Liver (tissue), 9 donors: Measurements from ENCODE around the gene PCSK1N. TPM values are rescaled to one million over a fixed set of nuclear protein-coding genes. Genes with fewer than 3 reads are reported as not detected.

Experiments used
- DNase-seq: peaks from one replicate; pipeline ENCODE4 v3.0.0-alpha.2; 2017; ENCODE audit warnings: low spot score
- H3K27ac ChIP-seq, 2 donors: one replicate each; pipeline ENCODE4 v1.7.0; 2013; ENCODE audit warnings: inconsistent platforms in 2 of 2, low read length in 2 of 2, control low read depth in 1 of 2, low read depth in 1 of 2, mild to moderate bottlenecking in 1 of 2
- H3K27me3 ChIP-seq, 4 donors: one replicate each; pipeline versions ENCODE4 v1.6.1 to v1.7.0; 2013; ENCODE audit warnings: low read length in 3 of 4, inconsistent platforms in 1 of 4, mild to moderate bottlenecking in 1 of 4, moderate library complexity in 1 of 4; ENCODE audit not compliant: control insufficient read depth in 4 of 4, insufficient read depth in 4 of 4
- H3K36me3 ChIP-seq, 4 donors: one replicate each; pipeline versions ENCODE4 v1.6.1 to v1.7.0; 2013; ENCODE audit warnings: low read length in 3 of 4, mild to moderate bottlenecking in 3 of 4, low read depth in 1 of 4, moderate library complexity in 1 of 4; ENCODE audit not compliant: control insufficient read depth in 4 of 4, insufficient read depth in 3 of 4
- H3K4me1 ChIP-seq, 4 donors: one replicate each; pipeline versions ENCODE4 v1.6.1 to v1.7.0; 2013; ENCODE audit warnings: low read length in 3 of 4, mild to moderate bottlenecking in 3 of 4, moderate library complexity in 1 of 4; ENCODE audit not compliant: control insufficient read depth in 4 of 4, insufficient read depth in 4 of 4
- H3K4me3 ChIP-seq, 3 donors: one replicate each; pipeline versions ENCODE4 v1.6.1 to v1.7.0; 2013; ENCODE audit warnings: low read length in 3 of 3, control low read depth in 1 of 3, low read depth in 1 of 3, mild to moderate bottlenecking in 1 of 3
- H3K9ac ChIP-seq, 2 donors: one replicate each; pipeline ENCODE4 v1.7.0; 2013; ENCODE audit warnings: low read length in 2 of 2, mild to moderate bottlenecking in 2 of 2, moderate library complexity in 2 of 2, control low read depth in 1 of 2, low read depth in 1 of 2
- H3K9me3 ChIP-seq, 4 donors: one replicate each; pipeline versions ENCODE4 v1.6.1 to v1.7.0; 2013; ENCODE audit warnings: low read length in 3 of 4; ENCODE audit not compliant: control insufficient read depth in 4 of 4
- EGR1 ChIP-seq, 2 donors: IDR thresholded peaks; 2 replicates each; pipeline ENCODE4 v1.6.1; 2016 to 2018; ENCODE audit warnings: antibody characterized with exemption in 2 of 2, low read depth in 2 of 2
- FOXA1 ChIP-seq: IDR thresholded peaks from 2 replicates; pipeline ENCODE4 v1.6.1; 2016; ENCODE audit warnings: antibody characterized with exemption
- FOXA2 ChIP-seq: IDR thresholded peaks from 2 replicates; pipeline ENCODE4 v1.6.1; 2016; ENCODE audit warnings: antibody characterized with exemption
- GABPA ChIP-seq, 2 donors: IDR thresholded peaks in 1 of 2; conservative IDR thresholded peaks in 1 of 2; 2 replicates each; pipeline ENCODE4 v1.6.1; 2016; ENCODE audit warnings: antibody characterized with exemption in 2 of 2, mild to moderate bottlenecking in 1 of 2, moderate library complexity in 1 of 2
- HNF4G ChIP-seq: IDR thresholded peaks from 2 replicates; pipeline ENCODE4 v1.6.1; 2016; ENCODE audit warnings: antibody characterized with exemption
- JUND ChIP-seq, 2 donors: IDR thresholded peaks; 2 replicates each; pipeline ENCODE4 v1.6.1; 2016; ENCODE audit warnings: antibody characterized with exemption in 2 of 2
- NR2F2 ChIP-seq: IDR thresholded peaks from 2 replicates; pipeline ENCODE4 v1.6.1; 2016; ENCODE audit warnings: antibody characterized with exemption
- RAD21 ChIP-seq, 2 donors: IDR thresholded peaks; 2 replicates each; pipeline ENCODE4 v1.6.1; 2016; ENCODE audit warnings: antibody characterized with exemption in 2 of 2, mild to moderate bottlenecking in 2 of 2
- RXRA ChIP-seq, 2 donors: IDR thresholded peaks; 2 replicates each; pipeline ENCODE4 v1.6.1; 2017 to 2018; ENCODE audit warnings: antibody characterized with exemption in 2 of 2, mild to moderate bottlenecking in 1 of 2
- SP1 ChIP-seq: IDR thresholded peaks from 2 replicates; pipeline ENCODE4 v1.6.1; 2018; ENCODE audit warnings: antibody characterized with exemption, mild to moderate bottlenecking
- TAF1 ChIP-seq: conservative IDR thresholded peaks from 2 replicates; pipeline ENCODE4 v1.6.1; 2016; ENCODE audit warnings: antibody characterized with exemption, mild to moderate bottlenecking
- YY1 ChIP-seq: IDR thresholded peaks from 2 replicates; pipeline ENCODE4 v1.6.1; 2016; ENCODE audit warnings: antibody characterized with exemption, mild to moderate bottlenecking
- WGBS: extraction: QIAGEN DNeasy Blood & Tissue Kit; methylation state at CpG from one replicate; pipeline ENCODE4 v1.1.7; 2013; 5-methylcytosine and 5-hydroxymethylcytosine counted together
- polyA plus RNA-seq, 2 donors: library from polyadenylated mRNA; stranded (reverse) in 1 of 2; unstranded in 1 of 2; fragments of 200-250 nt in 1 of 2; fragments of >200 nt in 1 of 2; fragmentation: Nextera tagmentation in 1 of 2; extraction: Ambion mirVana in 1 of 2; gene quantifications; one replicate each; pipeline versions ENCODE4 v1.2.1 to v1.2.3, GENCODE V29; 2013 to 2015
- total RNA-seq, 2 donors: library from RNA; depleted of rRNA; stranded (reverse); fragments of >200 nt; gene quantifications; one replicate each; pipeline ENCODE4 v1.2.3, GENCODE V29; 2014
- TF ChIP-seq, protein P1 (sequence below): fragments of 150-350 bp; IDR thresholded peaks from 2 replicates; pipeline ENCODE4 v1.5.1; 2017; ENCODE audit warnings: improper control_type of control experiment, low read depth, low read length; ENCODE audit not compliant: missing input control
- TF ChIP-seq, protein P2 (sequence below): IDR thresholded peaks from 2 replicates; pipeline ENCODE4 v1.6.1; 2016; ENCODE audit warnings: antibody characterized with exemption
- TF ChIP-seq, protein P3 (sequence below): IDR thresholded peaks from 2 replicates; pipeline ENCODE4 v1.6.1; 2016; ENCODE audit warnings: antibody characterized with exemption, mild to moderate bottlenecking
- donor health status: healthy.
- donor health status: healthy.
- donor health status: healthy.
- donor health status: healthy.
- donor health status: healthy.

The PCSK1N gene
- total and polyA plus RNA-seq, 4 donors, result 0.05 to 5.4 (median 0.92) TPM

DNA sequence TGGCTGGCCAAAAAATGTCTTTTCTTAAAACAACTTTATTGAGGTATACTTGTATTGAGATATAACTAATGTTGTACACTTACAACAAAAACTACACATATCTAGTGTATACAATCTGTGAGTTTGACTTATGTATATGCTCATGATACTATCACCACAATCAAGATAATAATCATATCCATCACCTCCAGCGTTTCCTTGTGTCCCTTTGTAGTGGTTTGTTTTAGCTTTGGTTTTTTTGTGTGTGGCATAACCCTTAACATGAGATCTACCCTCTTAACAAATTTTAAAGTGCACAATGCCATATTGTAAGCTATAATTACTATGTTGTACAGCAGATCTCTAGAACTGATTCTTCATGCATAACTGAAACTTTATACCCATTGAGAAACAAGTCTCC is 13.4 kb upstream of the PCSK1N start:
- H3K27ac ChIP-seq, result no peak overlapping the region
- H3K4me1 ChIP-seq, result no peaks in the 10 kb centered on the region
- WGBS, result 74% methylated on average over 1 of the region's 1 CpG
- H3K36me3 ChIP-seq, result no peaks in the 10 kb centered on the region
- peaks cover 0 to 4% (median 0%) of the 10 kb centered on the region in 4 donors for H3K27me3 ChIP-seq
- DNase-seq, result no peak
- H3K9me3 ChIP-seq, result no peaks in the 10 kb centered on the region
- H3K9ac ChIP-seq, result no peak overlapping the region
- no peak for TF ChIP-seq RXRA (IDR thresholded peaks at IDR 0.05)
- TF ChIP-seq, protein P1, sequence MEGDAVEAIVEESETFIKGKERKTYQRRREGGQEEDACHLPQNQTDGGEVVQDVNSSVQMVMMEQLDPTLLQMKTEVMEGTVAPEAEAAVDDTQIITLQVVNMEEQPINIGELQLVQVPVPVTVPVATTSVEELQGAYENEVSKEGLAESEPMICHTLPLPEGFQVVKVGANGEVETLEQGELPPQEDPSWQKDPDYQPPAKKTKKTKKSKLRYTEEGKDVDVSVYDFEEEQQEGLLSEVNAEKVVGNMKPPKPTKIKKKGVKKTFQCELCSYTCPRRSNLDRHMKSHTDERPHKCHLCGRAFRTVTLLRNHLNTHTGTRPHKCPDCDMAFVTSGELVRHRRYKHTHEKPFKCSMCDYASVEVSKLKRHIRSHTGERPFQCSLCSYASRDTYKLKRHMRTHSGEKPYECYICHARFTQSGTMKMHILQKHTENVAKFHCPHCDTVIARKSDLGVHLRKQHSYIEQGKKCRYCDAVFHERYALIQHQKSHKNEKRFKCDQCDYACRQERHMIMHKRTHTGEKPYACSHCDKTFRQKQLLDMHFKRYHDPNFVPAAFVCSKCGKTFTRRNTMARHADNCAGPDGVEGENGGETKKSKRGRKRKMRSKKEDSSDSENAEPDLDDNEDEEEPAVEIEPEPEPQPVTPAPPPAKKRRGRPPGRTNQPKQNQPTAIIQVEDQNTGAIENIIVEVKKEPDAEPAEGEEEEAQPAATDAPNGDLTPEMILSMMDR, result no peak
- H3K4me3 ChIP-seq, result no peak overlapping the region

DNA sequence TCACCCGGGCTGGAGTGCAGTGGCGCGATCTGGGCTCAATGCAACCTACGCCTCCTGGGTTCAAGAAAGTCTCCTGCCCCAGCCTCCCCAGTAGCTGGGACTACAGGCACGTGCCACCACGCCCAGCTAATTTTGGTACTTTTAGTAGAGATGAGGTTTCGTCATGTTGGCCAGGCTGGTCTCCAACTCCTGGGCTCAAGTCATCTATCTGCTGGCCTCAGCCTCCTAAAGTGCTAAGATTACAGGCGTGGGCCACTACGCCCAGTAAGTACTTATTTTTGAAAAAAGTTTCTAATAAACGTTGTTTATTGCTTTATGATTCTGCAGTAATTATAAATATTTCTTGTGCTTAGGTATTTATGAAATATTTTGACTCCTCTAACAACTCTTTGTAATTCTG is 4.3 kb upstream of the PCSK1N start:
- H3K9ac ChIP-seq, result no peak overlapping the region
- TF ChIP-seq RAD21 (IDR thresholded peaks at IDR 0.05) (no peak), GABPA (IDR thresholded peaks at IDR 0.05 in 1 of 2, conservative IDR thresholded peaks at IDR 0.05 in 1 of 2) (no peak), JUND (IDR thresholded peaks at IDR 0.05) (no peak), YY1 (no peak), FOXA1 (no peak), EGR1 (IDR thresholded peaks at IDR 0.05; ENCODE audit: low read depth in 2 of 2) (no peak), NR2F2 (no peak), HNF4G (no peak), RXRA (IDR thresholded peaks at IDR 0.05) (no peak), SP1 (no peak)
- TF ChIP-seq, protein P2, sequence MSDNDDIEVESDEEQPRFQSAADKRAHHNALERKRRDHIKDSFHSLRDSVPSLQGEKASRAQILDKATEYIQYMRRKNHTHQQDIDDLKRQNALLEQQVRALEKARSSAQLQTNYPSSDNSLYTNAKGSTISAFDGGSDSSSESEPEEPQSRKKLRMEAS, result no peak
- no peak for DNase-seq
- no peaks in the 10 kb centered on the region for H3K4me1 ChIP-seq
- WGBS, result 84% methylated on average over 10 of the region's 10 CpGs
- H3K9me3 ChIP-seq, result no peaks in the 10 kb centered on the region
- no peak overlapping the region for H3K27ac ChIP-seq
- no peak overlapping the region for H3K4me3 ChIP-seq
- H3K27me3 ChIP-seq, result no peaks in the 10 kb centered on the region
- no peaks in the 10 kb centered on the region for H3K36me3 ChIP-seq

DNA sequence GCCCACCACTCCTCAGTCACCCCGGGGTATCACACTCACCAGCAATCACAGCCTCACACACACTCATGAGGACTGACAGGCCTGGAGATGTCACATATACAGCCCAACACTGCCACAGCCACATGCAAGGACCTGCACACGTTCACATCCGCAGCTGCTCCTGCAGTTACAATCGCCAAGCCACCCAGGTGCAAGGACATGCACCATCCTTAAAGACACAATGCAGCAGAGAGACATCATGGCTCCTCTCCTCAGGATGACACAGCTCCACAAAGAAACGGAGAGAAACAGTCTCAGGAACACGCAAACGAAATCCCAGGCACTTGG is 1.1 kb downstream of the PCSK1N start:
- no peaks in the 10 kb centered on the region for H3K4me1 ChIP-seq
- H3K27ac ChIP-seq, result no peak overlapping the region
- H3K4me3 ChIP-seq, result no peak overlapping the region
- H3K9me3 ChIP-seq, result no peaks in the 10 kb centered on the region
- DNase-seq, result no peak
- H3K27me3 ChIP-seq, result no peaks in the 10 kb centered on the region
- H3K36me3 ChIP-seq, result no peaks in the 10 kb centered on the region
- TF ChIP-seq, protein P2, result no peak
- no peak for TF ChIP-seq JUND (IDR thresholded peaks at IDR 0.05)
- no peak for TF ChIP-seq GABPA (IDR thresholded peaks at IDR 0.05 in 1 of 2, conservative IDR thresholded peaks at IDR 0.05 in 1 of 2)
- TF ChIP-seq TAF1, result no peak
- TF ChIP-seq RXRA (IDR thresholded peaks at IDR 0.05), result no peak
- TF ChIP-seq, protein P3, sequence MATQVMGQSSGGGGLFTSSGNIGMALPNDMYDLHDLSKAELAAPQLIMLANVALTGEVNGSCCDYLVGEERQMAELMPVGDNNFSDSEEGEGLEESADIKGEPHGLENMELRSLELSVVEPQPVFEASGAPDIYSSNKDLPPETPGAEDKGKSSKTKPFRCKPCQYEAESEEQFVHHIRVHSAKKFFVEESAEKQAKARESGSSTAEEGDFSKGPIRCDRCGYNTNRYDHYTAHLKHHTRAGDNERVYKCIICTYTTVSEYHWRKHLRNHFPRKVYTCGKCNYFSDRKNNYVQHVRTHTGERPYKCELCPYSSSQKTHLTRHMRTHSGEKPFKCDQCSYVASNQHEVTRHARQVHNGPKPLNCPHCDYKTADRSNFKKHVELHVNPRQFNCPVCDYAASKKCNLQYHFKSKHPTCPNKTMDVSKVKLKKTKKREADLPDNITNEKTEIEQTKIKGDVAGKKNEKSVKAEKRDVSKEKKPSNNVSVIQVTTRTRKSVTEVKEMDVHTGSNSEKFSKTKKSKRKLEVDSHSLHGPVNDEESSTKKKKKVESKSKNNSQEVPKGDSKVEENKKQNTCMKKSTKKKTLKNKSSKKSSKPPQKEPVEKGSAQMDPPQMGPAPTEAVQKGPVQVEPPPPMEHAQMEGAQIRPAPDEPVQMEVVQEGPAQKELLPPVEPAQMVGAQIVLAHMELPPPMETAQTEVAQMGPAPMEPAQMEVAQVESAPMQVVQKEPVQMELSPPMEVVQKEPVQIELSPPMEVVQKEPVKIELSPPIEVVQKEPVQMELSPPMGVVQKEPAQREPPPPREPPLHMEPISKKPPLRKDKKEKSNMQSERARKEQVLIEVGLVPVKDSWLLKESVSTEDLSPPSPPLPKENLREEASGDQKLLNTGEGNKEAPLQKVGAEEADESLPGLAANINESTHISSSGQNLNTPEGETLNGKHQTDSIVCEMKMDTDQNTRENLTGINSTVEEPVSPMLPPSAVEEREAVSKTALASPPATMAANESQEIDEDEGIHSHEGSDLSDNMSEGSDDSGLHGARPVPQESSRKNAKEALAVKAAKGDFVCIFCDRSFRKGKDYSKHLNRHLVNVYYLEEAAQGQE, result no peak
- no peak for TF ChIP-seq SP1
- TF ChIP-seq RAD21 (IDR thresholded peaks at IDR 0.05), result no peak
- no peak for TF ChIP-seq HNF4G
- no peak for TF ChIP-seq FOXA2
- WGBS, result 15% methylated on average over 7 of the region's 7 CpGs
- H3K9ac ChIP-seq, result no peak overlapping the region
